AG09309 (cell line): Measurements from ENCODE around the gene FMR1.

Source experiments
- DNase-seq: peaks from one replicate; pipeline ENCODE4 v3.0.0-alpha.2; 2010; ENCODE audit warnings: low read depth
- H3K4me3 ChIP-seq: 2 replicates; pipeline ENCODE4 v1.5.1; 2011; ENCODE audit warnings: mild to moderate bottlenecking, low read depth, low read length, moderate library complexity; ENCODE audit not compliant: control insufficient read depth
- TF ChIP-seq, protein P1 (sequence below): IDR thresholded peaks from 2 replicates; pipeline ENCODE4 v1.5.1; 2011; ENCODE audit warnings: mild to moderate bottlenecking, low read depth, low read length, inconsistent platforms; ENCODE audit not compliant: insufficient read depth, control insufficient read depth; ENCODE audit errors: missing control alignments

Gene FMR1

DNA sequence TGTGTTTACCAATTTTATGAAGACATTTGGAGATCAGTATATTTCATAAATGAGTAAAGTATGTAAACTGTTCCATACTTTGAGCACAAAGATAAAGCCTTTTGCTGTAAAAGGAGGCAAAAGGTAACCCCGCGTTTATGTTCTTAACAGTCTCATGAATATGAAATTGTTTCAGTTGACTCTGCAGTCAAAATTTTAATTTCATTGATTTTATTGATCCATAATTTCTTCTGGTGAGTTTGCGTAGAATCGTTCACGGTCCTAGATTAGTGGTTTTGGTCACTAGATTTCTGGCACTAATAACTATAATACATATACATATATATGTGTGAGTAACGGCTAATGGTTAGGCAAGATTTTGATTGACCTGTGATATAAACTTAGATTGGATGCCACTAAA, 1.9 kb downstream of the FMR1 start:
- no peak for DNase-seq
- TF ChIP-seq, protein P1, sequence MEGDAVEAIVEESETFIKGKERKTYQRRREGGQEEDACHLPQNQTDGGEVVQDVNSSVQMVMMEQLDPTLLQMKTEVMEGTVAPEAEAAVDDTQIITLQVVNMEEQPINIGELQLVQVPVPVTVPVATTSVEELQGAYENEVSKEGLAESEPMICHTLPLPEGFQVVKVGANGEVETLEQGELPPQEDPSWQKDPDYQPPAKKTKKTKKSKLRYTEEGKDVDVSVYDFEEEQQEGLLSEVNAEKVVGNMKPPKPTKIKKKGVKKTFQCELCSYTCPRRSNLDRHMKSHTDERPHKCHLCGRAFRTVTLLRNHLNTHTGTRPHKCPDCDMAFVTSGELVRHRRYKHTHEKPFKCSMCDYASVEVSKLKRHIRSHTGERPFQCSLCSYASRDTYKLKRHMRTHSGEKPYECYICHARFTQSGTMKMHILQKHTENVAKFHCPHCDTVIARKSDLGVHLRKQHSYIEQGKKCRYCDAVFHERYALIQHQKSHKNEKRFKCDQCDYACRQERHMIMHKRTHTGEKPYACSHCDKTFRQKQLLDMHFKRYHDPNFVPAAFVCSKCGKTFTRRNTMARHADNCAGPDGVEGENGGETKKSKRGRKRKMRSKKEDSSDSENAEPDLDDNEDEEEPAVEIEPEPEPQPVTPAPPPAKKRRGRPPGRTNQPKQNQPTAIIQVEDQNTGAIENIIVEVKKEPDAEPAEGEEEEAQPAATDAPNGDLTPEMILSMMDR, result no peak
- H3K4me3 ChIP-seq, result no peak overlapping the region

DNA sequence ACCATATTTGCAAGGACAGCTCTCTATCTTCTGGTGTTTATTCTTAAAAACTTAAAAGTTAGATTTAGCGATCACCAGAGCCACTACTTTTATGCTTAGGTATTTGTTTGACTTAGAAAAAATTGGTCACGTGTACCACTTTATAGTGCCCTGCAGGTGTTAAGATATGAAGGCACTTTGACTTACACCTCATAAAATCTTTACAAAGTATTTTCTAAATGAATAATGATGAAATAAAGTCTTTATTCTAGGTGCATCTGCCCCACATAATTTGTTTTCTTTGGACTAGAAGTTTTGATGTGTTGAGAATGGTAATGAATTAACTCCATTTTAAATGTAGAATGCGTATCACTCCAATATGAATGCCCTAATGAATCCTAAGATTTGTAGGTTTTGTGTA, 2.9 kb downstream of the FMR1 start:
- no peak for DNase-seq
- TF ChIP-seq, protein P1, result no peak
- H3K4me3 ChIP-seq, result no peak overlapping the region

DNA sequence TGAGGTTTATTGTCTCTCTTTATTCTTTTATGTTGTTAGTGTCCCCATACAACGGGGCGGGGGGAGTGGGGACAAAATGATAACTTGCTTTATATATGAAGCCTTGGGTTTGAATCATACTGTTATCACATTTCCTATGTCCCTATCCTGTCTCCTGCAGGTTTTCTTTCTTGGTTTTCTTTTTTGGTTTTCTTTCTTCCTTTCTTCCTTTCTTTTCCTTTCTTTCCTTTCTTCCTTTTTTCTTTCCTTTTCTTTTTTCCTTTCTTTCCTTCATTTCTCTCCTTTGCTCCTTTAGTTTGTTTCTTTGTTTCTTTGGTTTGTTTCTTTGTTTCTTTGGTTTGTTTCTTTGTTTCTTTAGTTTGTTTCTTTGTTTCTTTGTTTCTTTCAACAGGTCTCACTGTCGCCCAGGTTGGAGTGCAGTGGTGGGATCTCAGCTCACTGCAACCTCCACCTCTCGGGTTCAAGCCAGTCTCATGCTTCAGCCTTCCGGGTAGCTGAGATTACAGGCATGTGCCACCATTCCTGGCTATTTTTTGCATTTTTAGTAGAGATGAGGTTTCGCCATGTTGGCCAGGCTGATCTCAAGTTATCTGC, 4.8 kb downstream of the FMR1 start:
- no peak overlapping the region for H3K4me3 ChIP-seq
- DNase-seq, result no peak
- TF ChIP-seq, protein P1, result no peak

DNA sequence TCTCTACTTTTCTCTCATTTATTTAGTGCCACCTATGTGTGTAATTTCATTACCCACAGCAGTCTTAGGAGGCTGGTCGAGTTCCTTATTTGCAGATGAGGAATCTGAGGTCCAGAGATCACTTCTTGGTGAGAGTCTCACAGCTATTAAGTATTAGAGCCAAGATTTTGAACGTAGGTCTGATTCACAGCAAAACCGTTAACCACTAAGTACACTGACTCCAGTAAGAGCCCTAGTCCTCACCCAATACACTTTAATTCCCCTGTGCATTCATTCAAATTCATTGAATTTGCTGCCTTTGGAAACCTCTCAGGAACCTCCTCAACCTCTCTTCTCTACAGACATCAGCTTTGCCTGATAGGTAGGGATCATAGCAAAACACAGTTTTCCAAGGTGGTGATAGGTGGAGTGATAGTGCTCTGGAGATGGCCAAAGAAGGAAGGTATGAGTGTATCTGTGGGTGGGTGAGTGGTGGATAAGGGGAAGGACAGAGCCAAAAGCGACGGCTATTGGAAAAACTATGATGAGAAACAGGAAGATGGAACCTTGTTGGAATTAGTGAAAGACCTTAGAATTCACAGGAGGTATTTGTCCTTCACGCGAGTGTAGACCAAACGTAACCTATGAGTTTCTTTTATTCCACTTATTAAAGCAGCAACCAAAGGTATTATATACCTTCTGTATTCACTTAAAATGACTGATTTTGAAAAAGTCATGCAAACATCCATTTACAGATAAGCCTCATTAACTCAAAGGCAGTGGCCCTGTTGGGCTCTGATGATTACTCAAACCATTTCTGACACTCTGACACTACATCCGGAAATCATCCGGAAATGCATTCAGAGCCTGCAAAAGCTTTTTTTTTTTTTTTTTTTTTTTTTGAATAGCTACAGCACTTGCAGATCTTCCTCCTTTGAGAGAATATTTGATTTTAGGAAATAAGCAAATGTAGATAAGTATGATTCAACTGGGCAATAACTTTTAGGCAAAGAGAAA, 6.3 kb downstream of the FMR1 start:
- TF ChIP-seq, protein P1, result no peak
- H3K4me3 ChIP-seq, result no peak overlapping the region
- DNase-seq, result no peak

DNA sequence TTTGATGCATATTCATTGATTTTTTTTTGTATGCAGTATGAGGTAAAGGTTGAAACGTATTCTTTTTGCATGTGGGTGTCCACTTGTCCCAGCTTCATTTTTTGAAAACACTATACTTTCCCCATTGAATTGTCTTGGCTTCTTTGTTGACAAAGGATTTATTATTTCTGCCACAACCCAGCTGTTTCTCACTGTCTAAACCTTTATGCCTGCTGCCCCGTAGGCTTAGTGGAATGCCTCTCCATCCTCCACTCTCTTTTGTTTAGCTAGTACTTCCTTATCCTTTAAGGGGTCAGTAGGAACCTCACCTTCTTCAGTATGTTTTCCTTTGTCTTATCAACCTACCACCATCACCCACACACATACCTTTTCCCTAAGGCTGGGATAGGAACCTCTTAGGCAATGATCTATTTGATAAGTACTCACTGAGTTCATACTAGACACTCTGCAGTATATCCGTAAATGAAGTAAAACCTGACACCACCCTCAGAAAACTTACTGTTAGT, 8.5 kb downstream of the FMR1 start:
- H3K4me3 ChIP-seq, result no peak overlapping the region
- TF ChIP-seq, protein P1, result no peak
- DNase-seq, result no peak

DNA sequence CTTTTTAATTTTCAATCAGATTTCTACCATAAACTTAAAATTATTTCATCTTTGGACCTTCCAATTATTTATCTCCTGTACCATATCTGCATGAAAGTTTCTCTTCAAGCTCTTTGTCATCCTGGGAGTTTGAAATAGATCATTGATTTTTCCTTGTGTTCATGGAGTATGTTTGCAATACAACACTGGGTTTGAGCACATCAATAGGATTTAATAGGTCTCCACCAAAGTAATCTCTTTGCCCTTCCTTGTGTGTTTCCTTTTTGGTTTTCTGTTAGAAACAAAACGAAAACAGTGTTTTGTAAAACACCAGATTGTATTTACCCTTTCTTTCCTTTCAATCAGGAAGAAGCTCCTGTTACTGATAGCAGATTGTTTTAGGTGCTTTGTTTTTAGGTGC, 11.9 kb downstream of the FMR1 start:
- no peak overlapping the region for H3K4me3 ChIP-seq
- no peak for DNase-seq
- TF ChIP-seq, protein P1, result no peak
